H1 (cell line): Measurements from ENCODE around the gene CGB7. TPM values are rescaled to one million over a fixed set of nuclear protein-coding genes. Genes with fewer than 3 reads are reported as not detected.
A peak's percentile ranks its signal among the peaks of the same experiment; 100 is the strongest.

Experiments
- ASH2L ChIP-seq: fragments of 200-600, 300-600 bp; sonication (generic); IDR thresholded peaks from one replicate; pipeline ENCODE4 v1.7.1; 2017; ENCODE audit warnings: low read length
- ATF2 ChIP-seq: IDR thresholded peaks from 2 replicates; pipeline ENCODE4 v1.6.1; 2012; ENCODE audit warnings: low read length, inconsistent platforms
- BACH1 ChIP-seq: IDR thresholded peaks from 2 replicates; pipeline ENCODE4 v1.6.1; 2012; ENCODE audit warnings: low read length, improper control_type of control experiment
- CBX8 ChIP-seq: fragments of 300-800, 300-1000 bp; sonication (generic); IDR thresholded peaks from 2 replicates; pipeline ENCODE4 v1.7.1; 2016; ENCODE audit warnings: low read depth, low read length, borderline replicate concordance
- CHD2 ChIP-seq: IDR thresholded peaks from 2 replicates; pipeline ENCODE4 v1.6.1; 2012; ENCODE audit warnings: low read length, improper control_type of control experiment
- CREB1 ChIP-seq: IDR thresholded peaks from 2 replicates; pipeline ENCODE4 v1.6.1; 2012; ENCODE audit warnings: inconsistent platforms
- CTBP2 ChIP-seq: IDR thresholded peaks from 2 replicates; pipeline ENCODE4 v1.7.0; 2011; ENCODE audit warnings: borderline replicate concordance, mild to moderate bottlenecking, moderate library complexity, mixed read lengths, low read length; ENCODE audit not compliant: insufficient read depth, insufficient read length
- E2F6 ChIP-seq: IDR thresholded peaks from 2 replicates; pipeline ENCODE4 v1.6.1; 2012; ENCODE audit warnings: inconsistent platforms
- FOSL1 ChIP-seq: IDR thresholded peaks from 2 replicates; pipeline ENCODE4 v1.6.1; 2011; ENCODE audit warnings: mild to moderate bottlenecking, low read depth, low read length, moderate library complexity; ENCODE audit not compliant: insufficient read depth
- GABPA ChIP-seq: IDR thresholded peaks from 2 replicates; pipeline ENCODE4 v1.6.1; 2011; ENCODE audit warnings: mild to moderate bottlenecking, low read length, moderate library complexity, borderline replicate concordance; ENCODE audit not compliant: insufficient read depth
- HDAC2 ChIP-seq, 2 experiments: fragments of 300-600 bp in 1 of 2; sonication (generic) in 1 of 2; IDR thresholded peaks; 2 replicates each; pipeline ENCODE4 v1.6.1; 2011 to 2012; ENCODE audit warnings: low read depth in 2 of 2, low read length in 2 of 2, mild to moderate bottlenecking in 2 of 2, moderate library complexity in 2 of 2, borderline replicate concordance in 1 of 2, inconsistent platforms in 1 of 2
- KDM4A ChIP-seq: IDR thresholded peaks from one replicate; pipeline ENCODE4 v1.7.1; 2012; ENCODE audit warnings: low read depth, mild to moderate bottlenecking, moderate library complexity, low read length, inconsistent platforms; ENCODE audit not compliant: severe bottlenecking
- NANOG ChIP-seq: IDR thresholded peaks from 2 replicates; pipeline ENCODE4 v1.6.1; 2011; ENCODE audit warnings: low read length, low read depth, mild to moderate bottlenecking, inconsistent platforms; ENCODE audit not compliant: insufficient read depth, poor library complexity, severe bottlenecking
- RBBP5 ChIP-seq: IDR thresholded peaks from 2 replicates; pipeline ENCODE4 v1.7.1; 2012; ENCODE audit warnings: low read depth, mild to moderate bottlenecking, inconsistent platforms, low read length, moderate library complexity, borderline replicate concordance
- SAP30 ChIP-seq: fragments of 300-600 bp; sonication (generic); IDR thresholded peaks from 2 replicates; pipeline ENCODE4 v1.7.1; 2012; ENCODE audit warnings: low read length, moderate library complexity, mild to moderate bottlenecking, inconsistent platforms; ENCODE audit not compliant: insufficient read depth, insufficient replicate concordance
- SIN3A ChIP-seq, 2 experiments: IDR thresholded peaks in 1 of 2; conservative IDR thresholded peaks in 1 of 2; 2 replicates each; pipeline ENCODE4 v1.6.1; 2011 to 2012; ENCODE audit warnings: low read length in 2 of 2, improper control_type of control experiment in 1 of 2, low read depth in 1 of 2, mild to moderate bottlenecking in 1 of 2
- SIX5 ChIP-seq: IDR thresholded peaks from 2 replicates; pipeline ENCODE4 v1.6.1; 2011; ENCODE audit warnings: mild to moderate bottlenecking, low read depth, low read length
- SP4 ChIP-seq: IDR thresholded peaks from 2 replicates; pipeline ENCODE4 v1.6.1; 2012; ENCODE audit warnings: low read length, inconsistent platforms
- TAF1 ChIP-seq: IDR thresholded peaks from 2 replicates; pipeline ENCODE4 v1.6.1; 2011; ENCODE audit warnings: mild to moderate bottlenecking, low read depth, low read length
- TBP ChIP-seq: IDR thresholded peaks from 2 replicates; pipeline ENCODE4 v1.6.1; 2011; ENCODE audit warnings: low read depth, low read length, improper control_type of control experiment
- polyA plus RNA-seq, 7 experiments: library from polyadenylated mRNA; depleted of rRNA in 3 of 7; stranded (reverse) in 5 of 7; unstranded in 2 of 7; fragments of >200 nt in 5 of 7; fragments of 200-250 nt in 2 of 7; gene quantifications; 1 replicate in 5 of 7; 2 replicates in 1 of 7; 4 replicates in 1 of 7; pipeline versions ENCODE4 v1.2.1 to v1.2.3, GENCODE V29; 2011 to 2013; ENCODE audit warnings: missing spikeins in 2 of 7, mixed read lengths in 2 of 7
- total RNA-seq: library from RNA; stranded (reverse); fragmentation: NEBNext Ultra II Directional; extraction: Animal tissue kit (Norgen Biotek cat#: 25700); gene quantifications from 2 replicates; pipeline ENCODE4 v1.2.1, GENCODE V29; 2021

CGB7 gene
- total and polyA plus RNA-seq, 2 of the 8 experiments (the other 6 are each of a cell fraction or from before 2014, with no cell fraction given), result 1.2 to 2.2 TPM

GRCh38 chr19:49085020-49085867 is 27.7 kb upstream of the CGB7 start, which contains the start of gene SNRNP70 (continued):
- TF ChIP-seq ASH2L, result peak; percentile 88
- TF ChIP-seq NANOG, result peak; percentile 84
- TF ChIP-seq SAP30, result no peak
- TF ChIP-seq TAF1, result peak; percentile 97
- TF ChIP-seq BACH1, result 0 out of 2 replicates have a peak, but pooled peaks have one; percentile 14
- TF ChIP-seq KDM4A, result peak; percentile 86
- TF ChIP-seq SP4, result peak; percentile 95
- TF ChIP-seq SIX5, result no peak
- peak; percentile 35; the same call in 1 of the 2 replicates for TF ChIP-seq E2F6
- TF ChIP-seq CREB1, result peak; percentile 83
- peak in 1 of 2 experiments; percentile 62; a peak in 1 of 4 replicates for TF ChIP-seq HDAC2 (IDR thresholded peaks at IDR 0.05; ENCODE audit: borderline replicate concordance in 1 of 2, low read depth in 2 of 2, low read length in 2 of 2)
- TF ChIP-seq GABPA, result no peak
- no peak for TF ChIP-seq ATF2
- peak; percentile 61 to 64; a peak in 1 of 4 replicates for TF ChIP-seq SIN3A (conservative IDR thresholded peaks at IDR 0.05 in 1 of 2, IDR thresholded peaks at IDR 0.05 in 1 of 2; ENCODE audit: low read depth in 1 of 2, low read length in 2 of 2)
- peak; percentile 96 for TF ChIP-seq CHD2
- TF ChIP-seq FOSL1, result peak; percentile 47; the same call in 1 of the 2 replicates
- TF ChIP-seq TBP, result peak; percentile 86
- no peak for TF ChIP-seq CTBP2
- TF ChIP-seq RBBP5, result peak; percentile 38; the same call in 1 of the 2 replicates
- no peak for TF ChIP-seq CBX8
